ENCODE data around the gene FSHR.

DNA sequence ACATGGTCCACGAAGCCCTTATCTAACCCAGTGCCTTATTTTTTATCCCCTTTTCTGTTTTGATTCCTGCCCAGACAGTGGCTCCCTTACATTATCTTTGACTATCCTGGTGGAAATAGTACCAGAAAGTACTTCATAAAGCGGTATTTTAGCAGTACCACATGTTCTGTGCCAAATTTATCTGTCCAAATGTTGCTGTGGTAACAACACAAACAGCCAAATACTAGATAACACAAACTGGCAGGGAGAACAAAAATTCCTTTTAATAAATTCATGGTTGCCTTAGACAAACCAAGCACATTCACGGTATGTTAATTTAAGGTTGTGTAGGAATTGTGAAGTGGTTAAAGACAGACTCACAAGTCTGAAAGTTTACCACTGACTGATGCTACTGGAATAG is 210.9 kb downstream of the FSHR start:
- TF ChIP-seq, protein P1, sequence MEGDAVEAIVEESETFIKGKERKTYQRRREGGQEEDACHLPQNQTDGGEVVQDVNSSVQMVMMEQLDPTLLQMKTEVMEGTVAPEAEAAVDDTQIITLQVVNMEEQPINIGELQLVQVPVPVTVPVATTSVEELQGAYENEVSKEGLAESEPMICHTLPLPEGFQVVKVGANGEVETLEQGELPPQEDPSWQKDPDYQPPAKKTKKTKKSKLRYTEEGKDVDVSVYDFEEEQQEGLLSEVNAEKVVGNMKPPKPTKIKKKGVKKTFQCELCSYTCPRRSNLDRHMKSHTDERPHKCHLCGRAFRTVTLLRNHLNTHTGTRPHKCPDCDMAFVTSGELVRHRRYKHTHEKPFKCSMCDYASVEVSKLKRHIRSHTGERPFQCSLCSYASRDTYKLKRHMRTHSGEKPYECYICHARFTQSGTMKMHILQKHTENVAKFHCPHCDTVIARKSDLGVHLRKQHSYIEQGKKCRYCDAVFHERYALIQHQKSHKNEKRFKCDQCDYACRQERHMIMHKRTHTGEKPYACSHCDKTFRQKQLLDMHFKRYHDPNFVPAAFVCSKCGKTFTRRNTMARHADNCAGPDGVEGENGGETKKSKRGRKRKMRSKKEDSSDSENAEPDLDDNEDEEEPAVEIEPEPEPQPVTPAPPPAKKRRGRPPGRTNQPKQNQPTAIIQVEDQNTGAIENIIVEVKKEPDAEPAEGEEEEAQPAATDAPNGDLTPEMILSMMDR (IDR thresholded peaks at IDR 0.05) = no peak
- TF ChIP-seq POLR2A (IDR thresholded peaks at IDR 0.05) (no peak), EP300 (IDR thresholded peaks at IDR 0.05) (no peak), POLR2AphosphoS5 (IDR thresholded peaks at IDR 0.05) (no peak)

Data from upper lobe of left lung (tissue), 4 donors.